Fibroblast of lung (primary cell): ENCODE results near the gene DNAJA2.

Source experiments
- CTCF ChIP-seq, 2 donors: IDR thresholded peaks in 1 of 2; conservative IDR thresholded peaks in 1 of 2; 1 replicate in 1 of 2; 2 replicates in 1 of 2; pipeline ENCODE4 v1.5.1; 2011 to 2012; ENCODE audit warnings: low read length in 2 of 2, control low read depth in 1 of 2, inconsistent platforms in 1 of 2, low read depth in 1 of 2, mild to moderate bottlenecking in 1 of 2
- EZH2 ChIP-seq: IDR thresholded peaks from 2 replicates; pipeline ENCODE4 v1.5.1; 2012; ENCODE audit warnings: low read length, control low read depth, mild to moderate bottlenecking; ENCODE audit errors: missing control alignments

- TF ChIP-seq CTCF (conservative IDR thresholded peaks at IDR 0.05 in 1 of 2, IDR thresholded peaks at IDR 0.05 in 1 of 2; ENCODE audit: low read depth in 1 of 2, low read length in 2 of 2) (no peak), EZH2 (no peak)
Measured at GRCh38 chr16:46949241-46949892, 24.1 kb downstream of the DNAJA2 start.
